ENCODE results near the gene FABP3. TPM values are rescaled to one million over a fixed set of nuclear protein-coding genes. Genes with fewer than 3 reads are reported as not detected.
A peak's percentile ranks its signal among the peaks of the same experiment; 100 is the strongest.

FABP3 gene
- total RNA-seq, 4 donors from 2014 or later, result 1.5 to 5.6 (median 3.3) TPM

DNA sequence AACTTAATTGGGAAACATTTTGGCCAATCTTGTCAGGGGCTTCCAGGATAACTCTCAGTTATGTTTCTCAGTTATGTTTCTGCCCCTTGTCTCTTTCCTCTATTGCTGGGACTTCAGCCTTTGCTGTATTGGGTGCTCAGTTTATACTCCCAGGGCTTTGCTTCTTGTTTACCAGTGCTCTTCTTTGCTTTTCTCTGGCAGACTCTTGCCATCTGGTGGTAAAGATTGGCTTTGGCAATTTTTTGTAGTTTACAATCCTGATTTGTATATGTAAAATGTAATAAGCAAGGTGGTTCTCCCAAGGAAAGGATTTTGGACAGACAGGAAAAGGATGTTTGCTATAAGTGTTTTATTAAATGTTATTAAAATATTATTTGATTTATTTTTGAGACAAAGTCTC, 37.9 kb downstream of the FABP3 start:
- no peaks in the 10 kb centered on the region for H3K27me3 ChIP-seq
- peaks cover 24% of the 10 kb centered on the region for H3K36me3 ChIP-seq
- TF ChIP-seq, protein P1, sequence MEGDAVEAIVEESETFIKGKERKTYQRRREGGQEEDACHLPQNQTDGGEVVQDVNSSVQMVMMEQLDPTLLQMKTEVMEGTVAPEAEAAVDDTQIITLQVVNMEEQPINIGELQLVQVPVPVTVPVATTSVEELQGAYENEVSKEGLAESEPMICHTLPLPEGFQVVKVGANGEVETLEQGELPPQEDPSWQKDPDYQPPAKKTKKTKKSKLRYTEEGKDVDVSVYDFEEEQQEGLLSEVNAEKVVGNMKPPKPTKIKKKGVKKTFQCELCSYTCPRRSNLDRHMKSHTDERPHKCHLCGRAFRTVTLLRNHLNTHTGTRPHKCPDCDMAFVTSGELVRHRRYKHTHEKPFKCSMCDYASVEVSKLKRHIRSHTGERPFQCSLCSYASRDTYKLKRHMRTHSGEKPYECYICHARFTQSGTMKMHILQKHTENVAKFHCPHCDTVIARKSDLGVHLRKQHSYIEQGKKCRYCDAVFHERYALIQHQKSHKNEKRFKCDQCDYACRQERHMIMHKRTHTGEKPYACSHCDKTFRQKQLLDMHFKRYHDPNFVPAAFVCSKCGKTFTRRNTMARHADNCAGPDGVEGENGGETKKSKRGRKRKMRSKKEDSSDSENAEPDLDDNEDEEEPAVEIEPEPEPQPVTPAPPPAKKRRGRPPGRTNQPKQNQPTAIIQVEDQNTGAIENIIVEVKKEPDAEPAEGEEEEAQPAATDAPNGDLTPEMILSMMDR (IDR thresholded peaks at IDR 0.05), result peak in 1 of 2 donors; percentile 35
- TF ChIP-seq POLR2AphosphoS5 (IDR thresholded peaks at IDR 0.05) (no peak), EP300 (IDR thresholded peaks at IDR 0.05) (no peak), POLR2A (IDR thresholded peaks at IDR 0.05) (no peak)
- H3K27ac ChIP-seq, result no peak overlapping the region
- H3K4me3 ChIP-seq, result no peak overlapping the region
- H3K4me1 ChIP-seq, result no peaks in the 10 kb centered on the region
- no peaks in the 10 kb centered on the region for H3K9me3 ChIP-seq
- DNase-seq (ENCODE audit: low spot score in 2 of 2), result no peak

DNA sequence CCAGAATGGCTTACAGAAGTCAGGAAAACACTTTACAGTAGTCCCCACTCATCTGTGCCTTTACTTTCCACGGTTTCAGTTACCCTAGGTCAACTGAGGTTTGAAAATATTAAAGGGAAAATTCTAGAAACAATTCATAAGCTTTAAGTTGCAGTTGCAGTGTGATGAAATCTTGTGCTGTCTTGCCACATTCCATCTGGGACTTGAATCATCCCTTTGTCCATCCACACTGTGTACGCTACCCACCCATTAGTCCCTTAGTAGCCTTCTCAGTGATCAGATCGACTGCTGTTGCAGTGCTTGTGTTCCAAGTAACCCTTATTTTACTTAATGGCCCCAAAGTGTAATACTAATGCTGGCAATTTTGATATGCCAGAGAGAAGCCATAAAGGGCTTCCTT, 45.5 kb downstream of the FABP3 start:
- Histone ChIP-seq H3K4me3 (no peak overlapping the region), H3K36me3 (peaks cover 19% of the 10 kb centered on the region), H3K9me3 (no peaks in the 10 kb centered on the region), H3K27me3 (no peaks in the 10 kb centered on the region), H3K4me1 (no peaks in the 10 kb centered on the region), H3K27ac (no peak overlapping the region)
- TF ChIP-seq EP300 (IDR thresholded peaks at IDR 0.05) (no peak), POLR2AphosphoS5 (IDR thresholded peaks at IDR 0.05) (no peak), POLR2A (IDR thresholded peaks at IDR 0.05) (no peak)
- TF ChIP-seq, protein P1 (IDR thresholded peaks at IDR 0.05), result no peak
- WGBS, result 62% methylated on average over 3 of the region's 3 CpGs
- no peak for DNase-seq (ENCODE audit: low spot score in 2 of 2)

DNA sequence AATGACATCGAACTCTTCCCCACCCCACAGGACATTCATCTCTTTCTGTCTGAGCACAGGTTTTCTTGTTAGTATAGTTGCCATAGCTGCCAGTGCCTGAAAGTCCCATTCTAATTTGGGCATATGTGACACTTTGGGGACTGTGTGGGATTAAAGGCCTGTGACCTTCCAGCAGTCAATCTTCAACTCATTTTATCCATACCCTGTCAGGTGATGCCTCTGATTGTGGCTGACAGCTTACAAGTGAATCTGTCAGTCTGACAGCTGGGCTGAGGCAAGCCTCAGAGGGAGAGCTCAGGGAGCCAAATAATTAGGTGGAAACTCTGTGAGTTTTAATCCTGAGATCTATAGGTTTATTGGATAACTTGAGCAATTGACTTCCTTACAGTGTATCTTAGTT, 46.4 kb downstream of the FABP3 start:
- TF ChIP-seq POLR2A (IDR thresholded peaks at IDR 0.05) (no peak), POLR2AphosphoS5 (IDR thresholded peaks at IDR 0.05) (no peak), EP300 (IDR thresholded peaks at IDR 0.05) (no peak)
- TF ChIP-seq, protein P1 (IDR thresholded peaks at IDR 0.05), result no peak
- WGBS, result 88% methylated on average over 1 of the region's 1 CpG

DNA sequence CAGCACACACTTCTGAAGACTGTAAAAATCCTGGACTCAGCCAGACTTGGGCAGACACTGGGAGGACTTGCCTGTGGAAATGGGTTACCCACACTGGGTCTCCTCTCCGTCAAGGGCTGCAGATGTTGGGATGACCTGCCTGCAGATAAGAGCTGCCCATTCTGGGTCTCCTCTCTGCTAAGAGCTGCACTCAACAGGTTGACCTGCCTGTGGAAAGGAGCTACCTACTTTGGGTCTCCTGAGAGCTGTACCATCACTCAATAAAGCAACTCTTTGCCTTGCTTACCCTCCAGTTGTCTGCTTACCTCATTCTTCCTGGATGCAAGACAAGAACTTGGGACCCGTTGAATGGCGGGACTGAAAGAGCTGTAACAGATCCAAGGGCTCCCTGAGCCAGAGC, 47.9 kb downstream of the FABP3 start:
- H3K9me3 ChIP-seq, result no peaks in the 10 kb centered on the region
- H3K27me3 ChIP-seq, result no peaks in the 10 kb centered on the region
- TF ChIP-seq, protein P1 (IDR thresholded peaks at IDR 0.05), result no peak
- TF ChIP-seq POLR2AphosphoS5 (IDR thresholded peaks at IDR 0.05) (no peak), EP300 (IDR thresholded peaks at IDR 0.05) (no peak), POLR2A (IDR thresholded peaks at IDR 0.05) (no peak)
- H3K4me3 ChIP-seq, result no peak overlapping the region
- WGBS, result 100% methylated on average over 3 of the region's 3 CpGs
- H3K27ac ChIP-seq, result no peak overlapping the region
- peaks cover 32% of the 10 kb centered on the region for H3K36me3 ChIP-seq
- no peak for DNase-seq (ENCODE audit: low spot score in 2 of 2)
- H3K4me1 ChIP-seq, result no peaks in the 10 kb centered on the region

More for the DNA sequence above, 46.4 kb downstream of the FABP3 start:
- Histone ChIP-seq H3K36me3 (peaks cover 21% of the 10 kb centered on the region), H3K4me3 (no peak overlapping the region), H3K9me3 (no peaks in the 10 kb centered on the region), H3K4me1 (no peaks in the 10 kb centered on the region), H3K27ac (no peak overlapping the region), H3K27me3 (no peaks in the 10 kb centered on the region)
- DNase-seq (ENCODE audit: low spot score in 2 of 2), result no peak

DNA sequence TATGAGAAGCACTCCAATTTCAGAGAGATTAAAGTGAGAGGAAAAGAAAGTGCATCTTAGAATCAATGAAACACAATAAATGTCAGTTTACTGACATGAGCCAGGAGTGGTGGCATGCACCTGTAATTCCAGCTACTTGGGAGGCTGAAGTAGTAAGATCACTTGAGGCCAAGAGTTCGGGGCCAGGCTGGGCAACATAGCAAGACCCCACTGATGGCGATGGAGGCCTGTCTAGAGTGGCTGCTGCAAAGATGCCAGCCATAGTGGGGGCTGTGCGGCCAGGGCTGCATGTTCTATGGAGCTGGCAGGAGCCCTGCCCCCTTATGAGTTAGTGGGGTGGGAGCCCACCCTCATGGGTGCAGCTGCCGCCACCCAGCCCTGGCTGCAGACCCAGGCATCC, 48.8 kb downstream of the FABP3 start:
- WGBS, result 97% methylated on average over 2 of the region's 4 CpGs
- H3K4me3 ChIP-seq, result no peak overlapping the region
- no peaks in the 10 kb centered on the region for H3K4me1 ChIP-seq
- no peaks in the 10 kb centered on the region for H3K9me3 ChIP-seq
- TF ChIP-seq, protein P1 (IDR thresholded peaks at IDR 0.05), result no peak
- TF ChIP-seq POLR2AphosphoS5 (IDR thresholded peaks at IDR 0.05) (no peak), POLR2A (IDR thresholded peaks at IDR 0.05) (no peak), EP300 (IDR thresholded peaks at IDR 0.05) (no peak)
- H3K36me3 ChIP-seq, result peaks cover 41% of the 10 kb centered on the region
- H3K27me3 ChIP-seq, result no peaks in the 10 kb centered on the region
- H3K27ac ChIP-seq, result no peak overlapping the region
- no peak for DNase-seq (ENCODE audit: low spot score in 2 of 2)
